Putamen (tissue), 1 donor: ENCODE measurements around the gene SLX4IP.
"Not testable (repeated sequence)": the region's sequence is repeated elsewhere in the genome, so short reads cannot be mapped to it uniquely, and the experiment has no call there.

Experiments
- DNase-seq: peaks from one replicate; pipeline ENCODE4 v3.0.0-alpha.2; 2016; ENCODE audit warnings: low spot score

Gene SLX4IP

DNA sequence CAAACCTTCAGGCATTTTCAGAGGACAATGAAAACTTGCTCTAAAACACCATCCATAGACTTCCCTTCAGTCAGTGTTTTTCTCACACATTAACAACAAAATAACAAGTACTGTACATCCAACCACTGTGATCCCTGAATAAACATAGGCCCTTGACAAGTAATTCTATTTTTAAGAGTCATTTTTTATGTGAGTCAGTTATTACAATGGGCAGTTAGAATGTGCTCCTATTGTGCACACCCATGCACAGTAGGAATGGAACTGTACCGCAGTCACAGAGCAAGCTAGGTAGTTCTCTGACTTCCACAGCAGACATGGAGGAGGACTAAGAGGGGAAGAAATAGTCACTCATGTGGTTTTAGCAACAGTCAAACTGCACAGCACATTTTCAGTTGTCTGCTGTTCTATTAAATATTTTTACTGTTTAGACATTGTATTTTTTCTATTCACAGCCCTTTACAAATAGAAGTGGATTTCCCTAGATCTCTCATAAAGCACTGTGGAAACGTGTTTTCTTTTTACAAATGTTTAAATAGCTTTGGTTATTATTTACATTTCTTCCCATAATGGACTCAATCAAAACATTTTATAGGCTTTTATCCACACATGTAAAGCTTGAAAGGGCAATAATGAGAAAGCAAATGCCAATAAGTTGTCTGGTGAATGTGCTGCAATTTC lies 138.3 kb downstream of the SLX4IP start:
- DNase-seq: no peak

DNA sequence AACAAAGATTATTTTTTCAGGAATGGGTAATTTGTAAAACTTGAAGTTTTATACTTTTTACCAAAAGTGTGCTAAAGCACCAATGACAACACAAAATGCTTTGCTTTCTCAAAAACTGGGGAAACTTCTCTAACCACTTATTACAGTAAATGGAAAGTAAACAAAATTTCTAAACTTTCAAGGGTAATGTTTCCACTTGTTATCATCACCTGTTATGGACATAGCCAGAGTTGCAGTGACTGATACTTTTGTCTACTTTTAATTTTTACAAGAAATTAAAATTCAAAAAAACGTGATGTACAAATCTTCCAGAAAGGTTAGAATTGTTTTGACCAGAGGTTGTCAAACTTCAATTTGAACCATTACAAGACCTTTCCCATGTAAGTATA lies 138.8 kb downstream of the SLX4IP start:
- DNase-seq: no peak

DNA sequence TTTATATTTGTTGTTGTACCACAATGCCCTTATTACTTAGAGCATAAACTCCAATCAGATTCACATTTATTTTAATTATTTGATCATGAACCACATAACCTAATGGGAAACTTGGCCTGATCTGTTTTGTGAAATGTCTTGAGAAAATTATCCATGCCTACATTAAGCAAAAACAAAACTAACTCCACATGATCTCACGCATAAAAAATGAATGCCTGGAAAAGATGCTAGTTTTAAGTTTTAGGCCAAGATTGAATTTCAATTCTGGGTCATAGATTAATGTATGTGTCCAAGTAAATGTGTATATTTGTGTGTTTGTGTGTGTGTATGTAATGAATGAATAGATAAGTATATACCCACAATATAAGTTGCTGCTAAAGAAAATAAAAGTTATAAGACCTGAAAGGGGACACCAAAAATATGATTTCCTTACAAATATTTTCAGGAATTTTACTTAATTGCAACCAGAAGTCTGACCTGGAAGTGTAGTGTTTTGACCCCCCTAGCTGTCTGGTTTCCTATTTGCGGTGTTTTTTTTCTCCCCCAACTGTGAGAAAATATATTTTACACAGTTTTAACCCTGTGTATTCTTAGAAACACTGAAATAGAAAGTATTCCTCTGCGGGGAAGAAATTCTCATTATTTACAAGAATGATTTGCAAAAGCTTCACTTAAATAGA lies 141.4 kb downstream of the SLX4IP start:
- DNase-seq: no peak

DNA sequence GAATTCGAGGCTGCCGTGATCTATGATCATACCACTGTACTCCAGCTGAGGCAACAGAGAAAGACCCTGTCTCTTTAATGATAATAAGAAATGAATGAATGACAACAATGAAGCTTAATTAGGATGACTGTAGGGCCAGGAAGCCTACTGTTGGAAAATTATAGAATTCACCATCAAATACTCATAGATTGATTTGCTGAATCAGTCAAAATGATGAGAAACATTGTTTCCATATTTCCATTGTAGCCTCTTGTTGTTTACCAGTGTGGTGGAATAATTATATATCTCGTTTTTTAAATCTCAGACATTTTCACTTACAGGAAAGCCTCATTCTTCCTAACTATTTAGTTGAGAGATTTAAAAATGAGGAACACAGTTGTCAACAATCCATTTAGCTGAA lies 142.5 kb downstream of the SLX4IP start:
- DNase-seq: no peak

DNA sequence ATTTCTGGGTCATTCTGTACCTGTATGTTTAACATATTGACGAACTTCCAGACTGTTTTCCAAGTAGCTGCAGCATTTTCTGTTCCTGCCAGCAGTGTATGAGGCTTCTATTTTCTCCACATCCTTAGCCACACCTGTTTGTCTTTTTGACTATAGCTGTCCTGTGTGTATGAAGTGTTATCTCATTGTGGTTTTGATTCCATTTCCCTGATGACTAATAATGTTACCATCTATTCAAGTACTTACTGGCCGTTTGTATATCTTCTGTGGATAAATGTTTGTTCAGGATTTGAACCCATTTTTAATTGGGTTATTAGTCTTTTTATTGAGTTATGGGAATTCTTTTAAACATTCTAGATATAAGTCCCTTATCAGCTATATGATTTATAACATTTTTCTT lies 143.5 kb downstream of the SLX4IP start:
- no peak for DNase-seq

DNA sequence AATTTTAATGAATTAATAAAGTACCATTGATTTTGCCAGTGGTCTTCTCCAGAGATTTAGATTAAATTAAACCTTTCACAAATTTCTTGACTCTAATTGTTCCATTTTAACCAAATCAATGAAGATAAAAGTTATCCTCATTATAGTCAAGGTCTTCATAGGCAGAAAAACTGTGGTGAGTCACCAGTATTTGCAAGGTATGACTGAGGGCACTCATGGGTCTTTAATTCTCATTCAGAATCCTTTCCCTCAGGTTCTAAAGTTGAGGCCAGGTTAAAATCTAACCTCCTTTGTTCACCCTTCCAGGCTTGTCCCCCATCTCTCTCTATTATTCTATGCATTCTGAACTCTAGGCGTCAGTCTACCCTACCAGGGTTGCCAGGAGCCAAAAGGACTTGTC lies 144.8 kb downstream of the SLX4IP start:
- no peak for DNase-seq

DNA sequence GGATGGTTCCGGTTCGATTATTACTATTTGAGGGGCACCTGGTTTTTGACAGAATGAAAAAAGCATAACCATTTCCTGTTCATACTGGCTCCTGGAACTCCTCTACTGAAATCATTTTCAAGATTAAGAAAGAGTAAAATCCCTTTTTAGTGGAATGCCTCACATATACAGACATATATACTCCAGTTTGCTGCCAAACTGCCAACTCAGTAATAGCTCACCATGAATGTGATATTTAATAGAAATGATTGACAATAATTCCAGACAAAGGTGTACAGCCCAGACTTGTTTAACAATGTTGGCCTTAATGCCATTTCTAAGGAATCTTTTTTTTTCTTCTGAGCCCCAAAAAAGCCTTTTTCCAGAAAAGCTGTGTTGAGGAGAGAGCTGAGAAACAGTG lies 145.6 kb downstream of the SLX4IP start:
- DNase-seq: no peak

DNA sequence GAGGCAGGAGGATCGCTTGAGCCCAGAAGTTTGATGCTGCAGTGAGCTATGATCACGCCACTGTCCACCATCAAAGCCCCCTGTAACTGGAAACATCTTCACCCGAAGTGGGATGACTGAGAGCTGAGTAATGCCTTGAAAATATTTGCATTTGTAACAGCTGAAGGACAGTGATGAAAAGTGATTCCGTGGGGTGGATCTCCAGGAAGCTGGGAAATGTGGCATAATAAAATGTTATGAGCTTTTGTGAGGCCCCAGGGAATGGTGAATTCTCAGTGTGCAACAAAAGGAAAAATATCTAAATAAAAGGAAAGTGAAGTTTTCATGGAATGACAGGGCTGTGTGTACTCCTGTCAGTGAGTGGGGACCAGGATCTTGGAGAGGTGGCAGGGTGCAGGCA lies 146.7 kb downstream of the SLX4IP start:
- DNase-seq: no peak

DNA sequence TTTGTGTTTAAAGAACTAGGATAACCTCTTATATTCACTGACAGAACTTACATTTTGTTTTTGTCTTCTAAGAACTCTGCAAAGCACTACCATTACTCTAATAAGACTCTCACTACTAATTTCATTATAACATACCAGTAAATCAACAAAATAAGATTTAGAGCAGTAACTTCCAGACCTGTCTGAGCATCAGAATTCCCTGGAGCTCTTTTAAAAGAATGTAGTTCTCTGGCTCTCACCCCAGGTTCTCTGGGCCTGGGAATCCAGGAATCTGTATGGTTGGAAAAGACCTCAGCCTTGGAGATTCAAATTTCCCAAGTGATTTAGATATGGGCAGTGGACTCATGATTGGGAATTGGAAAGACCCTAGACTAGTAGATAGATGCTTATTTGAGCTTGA lies 149.3 kb downstream of the SLX4IP start:
- no peak for DNase-seq

DNA sequence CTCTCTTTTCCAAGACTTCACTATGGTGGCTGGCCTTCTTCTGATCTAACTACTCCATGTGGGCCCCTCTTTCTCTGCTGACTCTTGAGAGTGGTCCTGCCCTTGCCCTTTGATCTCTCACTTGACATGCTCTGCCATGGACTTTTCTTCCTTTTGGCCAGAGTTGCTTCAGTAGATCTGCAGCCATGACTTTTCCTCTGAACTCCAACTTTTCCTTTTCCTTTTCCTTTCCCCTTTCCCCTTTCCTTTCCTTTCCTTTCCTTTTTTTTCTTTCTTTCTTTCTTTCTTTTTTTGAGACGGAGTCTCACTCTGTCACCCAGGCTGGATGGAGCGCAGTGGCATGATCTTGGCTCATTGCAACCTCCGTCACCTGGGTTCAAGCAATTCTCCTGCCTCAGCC lies 150.2 kb downstream of the SLX4IP start:
- no peak for DNase-seq

DNA sequence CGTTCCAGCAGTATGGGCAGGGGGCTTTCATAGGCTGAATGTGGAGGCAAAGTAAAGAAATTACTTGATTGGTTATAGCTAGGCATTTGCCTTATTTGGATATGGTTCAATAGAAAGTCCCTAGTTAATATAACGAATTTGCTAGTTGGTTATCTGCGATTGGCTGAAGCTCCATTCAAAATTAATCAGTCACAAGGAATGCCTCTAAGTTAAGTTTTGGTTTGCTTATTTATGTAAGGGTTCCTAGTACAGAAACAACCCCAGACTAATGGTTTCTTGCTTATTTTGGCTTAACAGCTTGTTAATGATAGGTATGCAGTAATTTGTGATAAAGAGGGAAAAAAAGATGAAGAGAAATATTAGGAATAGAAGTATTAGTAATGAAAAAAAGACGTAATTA lies 151.2 kb downstream of the SLX4IP start:
- no peak for DNase-seq

DNA sequence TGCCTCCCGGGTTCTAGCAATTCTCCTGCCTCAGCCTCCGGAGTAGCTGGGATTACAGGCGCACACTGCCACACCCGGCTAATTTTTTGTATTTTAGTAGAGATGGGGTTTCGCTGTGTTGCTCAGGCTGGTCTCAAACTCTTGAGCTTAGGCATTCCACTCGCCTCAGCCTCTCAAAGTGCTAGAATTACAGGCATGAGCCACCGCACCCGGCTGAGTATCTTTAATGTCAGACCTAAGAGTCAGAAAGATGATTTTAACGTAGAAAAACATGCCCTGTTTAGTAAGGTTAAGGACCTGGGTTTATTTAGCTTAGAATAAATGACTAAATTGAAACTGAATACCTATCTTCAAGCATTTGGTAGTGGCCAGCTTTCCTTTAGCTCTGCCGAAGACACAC lies 155.3 kb downstream of the SLX4IP start:
- not testable (repeated sequence) for DNase-seq

DNA sequence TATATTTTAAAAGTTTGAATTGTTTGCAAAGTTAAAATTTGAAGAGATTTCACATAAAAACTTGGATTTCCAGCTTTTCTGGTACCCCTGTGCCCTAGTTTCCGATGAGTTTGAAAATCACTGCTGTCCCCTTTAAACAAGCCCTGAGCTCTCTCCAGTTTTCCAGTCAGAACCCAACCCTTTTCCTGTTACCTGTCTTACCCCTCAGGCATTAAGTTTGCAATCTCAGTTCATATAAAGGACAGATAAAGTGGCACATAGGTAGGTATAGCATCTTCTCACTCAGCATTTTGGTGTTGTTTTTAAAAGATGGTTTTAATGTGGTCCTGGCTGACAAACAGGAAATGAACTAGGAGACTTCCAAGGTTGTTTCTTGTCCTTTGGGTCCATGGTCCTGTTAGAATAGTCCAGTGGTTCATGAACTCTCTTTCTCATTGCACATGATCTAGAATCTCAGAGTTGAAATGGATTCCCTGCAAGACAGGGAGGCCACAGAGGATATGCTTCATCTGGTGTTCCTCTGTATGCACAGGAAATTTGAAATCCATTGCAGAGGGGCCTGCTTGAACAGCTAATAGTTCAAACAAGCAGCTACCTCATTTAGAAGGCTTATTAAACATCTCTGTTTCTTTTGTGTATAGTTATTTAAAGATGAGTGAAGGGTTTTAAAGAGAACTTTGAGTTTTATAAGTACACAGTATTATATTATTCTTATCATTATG lies 156.0 kb downstream of the SLX4IP start:
- DNase-seq: no peak

DNA sequence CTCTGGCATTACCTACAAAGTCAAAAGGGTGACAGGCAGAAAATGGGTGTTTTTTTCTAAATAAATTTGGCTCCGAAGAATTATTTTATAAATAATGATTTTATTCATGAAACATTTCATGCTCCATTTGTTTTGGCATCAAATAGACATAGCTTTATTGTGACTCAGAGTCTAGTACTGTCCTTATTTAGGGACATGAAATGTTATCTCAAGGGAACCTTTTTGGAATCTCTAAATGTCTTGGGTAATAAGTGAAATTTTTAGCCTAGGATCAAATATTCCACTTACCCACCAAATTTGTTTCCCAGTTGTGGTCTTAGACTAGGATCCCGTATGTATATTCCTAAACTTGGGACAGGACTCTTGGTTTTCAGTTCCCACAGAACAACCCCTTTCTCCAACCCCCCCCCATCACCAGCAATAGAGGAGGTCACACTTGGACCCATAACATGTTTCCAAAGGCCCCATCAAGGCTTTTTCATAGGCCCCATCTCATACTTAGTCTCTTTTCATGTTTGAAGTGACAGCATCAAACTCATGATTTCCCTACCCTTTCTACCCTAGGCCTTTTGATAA lies 156.9 kb downstream of the SLX4IP start:
- no peak for DNase-seq

DNA sequence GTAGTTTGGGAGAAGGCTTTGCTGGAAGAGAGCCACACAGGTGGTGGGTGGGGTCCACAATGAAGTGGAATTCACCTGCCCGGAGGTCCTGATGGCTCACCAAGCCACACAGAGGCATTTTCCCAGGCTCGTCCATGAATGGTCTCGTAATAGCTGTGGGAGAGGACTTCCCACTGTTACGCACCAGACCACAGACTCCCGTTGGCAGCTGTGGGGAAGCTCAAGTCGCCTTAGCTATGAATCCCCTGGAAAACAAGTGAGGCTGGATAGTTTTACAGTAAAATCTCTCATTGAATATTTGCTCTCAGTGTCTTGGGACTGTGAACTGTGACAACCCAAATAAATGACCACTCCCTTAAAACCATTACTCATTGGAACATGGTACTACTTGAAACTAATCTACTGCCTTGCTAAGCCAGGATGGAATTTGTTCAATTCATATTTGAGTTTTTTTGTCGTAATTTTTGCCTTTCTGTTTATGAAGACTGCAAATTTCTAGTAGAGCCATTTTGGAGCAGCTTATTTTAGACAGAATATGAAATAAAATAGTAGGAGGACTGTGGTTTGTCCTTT lies 159.3 kb downstream of the SLX4IP start:
- DNase-seq: no peak

DNA sequence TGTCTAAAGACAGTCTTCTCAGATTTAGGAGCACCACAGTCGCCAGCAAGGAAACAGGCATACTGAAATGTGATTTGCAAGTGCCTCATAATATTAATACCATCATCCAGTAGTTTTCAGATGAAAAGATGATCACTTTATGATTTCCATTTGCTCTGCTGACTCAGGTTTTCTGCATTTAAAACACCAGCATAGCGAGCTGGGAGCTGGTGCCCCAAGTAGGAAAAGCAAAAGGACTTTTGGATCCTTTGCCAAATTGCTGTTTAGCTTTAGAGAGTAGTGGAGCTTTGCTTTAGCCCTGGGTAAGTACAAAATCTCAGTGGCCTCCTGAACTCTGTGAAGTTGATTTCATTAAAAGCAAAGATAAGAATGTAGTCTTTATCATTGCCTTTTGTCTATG lies 160.2 kb downstream of the SLX4IP start:
- DNase-seq: no peak

DNA sequence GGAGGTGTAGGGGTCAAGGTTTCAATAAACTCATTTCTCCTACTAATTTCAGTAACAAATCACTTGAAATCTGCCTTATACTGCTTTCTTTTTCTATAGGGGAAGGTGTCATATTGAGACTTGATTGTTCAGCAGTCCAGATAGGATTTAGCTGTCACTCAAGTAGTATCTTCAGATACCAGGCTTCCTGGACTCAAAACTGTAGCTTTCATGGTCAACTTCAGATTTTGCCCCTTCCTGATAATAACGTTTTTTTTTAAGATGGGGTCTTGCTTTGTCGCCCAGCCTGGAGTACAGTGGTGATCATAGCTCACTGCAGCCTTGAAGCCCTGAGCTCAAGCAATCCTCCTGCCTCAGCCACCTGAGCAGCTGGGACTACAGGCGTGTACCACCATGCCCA lies 160.9 kb downstream of the SLX4IP start:
- no peak for DNase-seq

DNA sequence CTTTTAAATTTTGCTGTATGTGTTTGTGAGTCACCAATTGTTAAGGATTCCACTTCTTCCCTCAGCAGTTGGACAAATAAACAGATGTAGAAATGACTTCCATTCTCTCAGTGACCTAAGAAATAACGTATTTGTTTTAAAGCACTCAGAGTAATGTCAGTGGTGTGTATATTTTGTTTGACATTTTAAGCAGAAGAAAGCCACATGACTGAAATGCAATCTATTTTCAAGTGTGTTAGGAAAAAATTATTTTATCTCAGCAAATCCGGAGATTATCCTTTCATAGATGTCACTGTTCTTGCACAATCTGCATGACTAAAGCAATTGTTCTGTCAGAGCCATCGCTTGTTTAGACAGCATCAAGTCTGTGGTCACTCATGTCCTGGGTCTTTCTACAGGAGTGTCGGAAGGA lies 161.6 kb downstream of the SLX4IP start:
- no peak for DNase-seq

DNA sequence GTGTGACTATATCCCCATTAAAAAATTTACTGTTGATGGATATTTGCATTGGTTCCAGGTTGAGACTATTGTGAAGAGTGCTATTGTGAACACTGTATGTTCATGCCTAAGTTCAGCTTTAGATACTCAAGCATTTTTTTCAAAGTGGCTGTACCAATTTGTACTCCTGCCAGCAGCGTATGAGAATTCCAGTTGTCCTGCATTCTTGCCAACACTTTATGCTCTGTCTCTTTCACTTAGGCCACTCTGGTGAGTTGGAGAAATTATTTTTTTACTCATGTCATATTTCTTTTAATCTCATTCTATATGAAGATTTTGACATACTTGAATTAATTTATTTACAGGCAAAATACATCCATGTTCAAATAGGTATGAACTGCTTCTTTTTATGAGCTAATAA lies 162.5 kb downstream of the SLX4IP start:
- DNase-seq: no peak

DNA sequence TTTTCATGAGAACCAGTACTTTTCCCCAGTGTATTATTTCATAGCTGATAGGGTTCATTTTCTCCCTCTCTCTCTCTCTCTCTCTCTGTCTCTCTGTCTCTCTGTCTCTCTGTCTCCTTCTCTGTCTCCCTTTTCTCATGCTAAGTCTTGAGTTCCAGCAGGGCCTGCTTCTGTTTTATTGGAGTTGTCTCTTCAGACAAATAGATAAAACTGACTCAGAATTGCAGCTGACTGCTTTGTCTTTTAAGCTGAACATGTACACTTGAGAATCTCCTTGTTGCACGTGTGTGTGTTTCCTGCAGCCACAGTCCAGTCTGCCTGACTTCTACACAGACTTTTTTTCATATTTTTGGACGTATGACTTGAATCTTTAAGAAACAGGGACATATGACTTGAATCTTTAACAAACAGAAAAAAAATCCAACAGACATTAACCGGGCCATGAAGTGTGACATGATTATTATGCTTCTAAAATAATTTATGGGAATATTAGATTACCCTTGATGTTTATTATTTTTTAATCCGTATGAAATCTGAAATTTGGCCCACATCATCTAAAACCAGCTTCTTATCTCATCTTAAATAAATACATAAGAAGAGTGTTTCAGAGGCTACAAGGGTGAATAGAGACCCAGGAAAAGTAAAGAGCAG lies 167.2 kb downstream of the SLX4IP start:
- DNase-seq: no peak

DNA sequence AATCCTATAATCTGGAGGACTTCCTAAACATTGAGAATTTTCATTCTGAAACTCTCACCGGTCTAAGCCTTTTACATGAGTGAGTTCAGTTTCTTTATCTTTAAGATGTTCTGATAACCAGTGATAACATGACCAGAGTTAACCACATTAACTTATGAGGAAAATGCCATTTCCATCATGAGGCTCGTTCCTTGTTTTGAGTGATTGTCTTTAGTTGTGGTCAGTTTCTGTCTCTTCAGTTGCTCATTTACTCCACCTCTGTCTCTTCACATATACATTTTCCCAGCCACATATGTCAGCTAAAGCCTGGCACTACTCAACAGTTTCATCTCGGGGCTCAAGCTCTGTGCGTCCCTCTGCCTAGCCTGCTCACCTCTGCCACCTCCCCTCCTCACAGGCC lies 168.3 kb downstream of the SLX4IP start:
- DNase-seq: no peak
